Kidney (tissue), 14 donors: ENCODE data around the gene PPM1H. TPM values are rescaled to one million over a fixed set of nuclear protein-coding genes. Genes with fewer than 3 reads are reported as not detected.
A peak's percentile ranks its signal among the peaks of the same experiment; 100 is the strongest.

ENCODE experiments used
- DNase-seq, 5 donors: peaks; one replicate each; pipeline ENCODE4 v3.0.0-alpha.2; 2013 to 2020
- FAIRE-seq: peaks from 2 replicates; lab custom pipeline; 2012; peaks lifted over from hg19 to GRCh38; lab: Jason Lieb, UNC
- H3K27ac ChIP-seq, 2 donors: one replicate each; pipeline ENCODE4 v1.7.0; 2013; ENCODE audit warnings: low read depth in 2 of 2, low read length in 2 of 2, inconsistent platforms in 1 of 2
- H3K27me3 ChIP-seq: one replicate; pipeline ENCODE4 v1.7.1; 2013; ENCODE audit warnings: low read length, inconsistent platforms; ENCODE audit not compliant: control insufficient read depth, insufficient read depth
- H3K36me3 ChIP-seq, 3 donors: one replicate each; pipeline versions ENCODE4 v1.7.0 to v1.7.1; 2013; ENCODE audit warnings: low read length in 3 of 3, control low read depth in 1 of 3, inconsistent platforms in 1 of 3; ENCODE audit not compliant: insufficient read depth in 3 of 3, control insufficient read depth in 2 of 3
- H3K4me1 ChIP-seq, 3 donors: one replicate each; pipeline versions ENCODE4 v1.7.0 to v1.7.1; 2013; ENCODE audit warnings: low read length in 3 of 3, inconsistent platforms in 1 of 3, low read depth in 1 of 3; ENCODE audit not compliant: control insufficient read depth in 2 of 3, insufficient read depth in 2 of 3
- H3K4me3 ChIP-seq, 3 donors: one replicate each; pipeline versions ENCODE4 v1.7.0 to v1.8.1; 2013; ENCODE audit warnings: low read length in 3 of 3, control low read depth in 1 of 3, inconsistent platforms in 1 of 3
- H3K9ac ChIP-seq, 3 donors: one replicate each; pipeline versions ENCODE4 v1.7.0 to v1.7.1; 2013; ENCODE audit warnings: low read length in 3 of 3, control low read depth in 1 of 3, inconsistent platforms in 1 of 3
- H3K9me3 ChIP-seq, 3 donors: one replicate each; pipeline versions ENCODE4 v1.7.0 to v1.7.1; 2013; ENCODE audit warnings: low read length in 3 of 3, control low read depth in 1 of 3, inconsistent platforms in 1 of 3; ENCODE audit not compliant: control insufficient read depth in 2 of 3, insufficient read depth in 1 of 3
- CTCF ChIP-seq: IDR thresholded peaks from 3 replicates; pipeline ENCODE4 v1.5.1; 2012; ENCODE audit warnings: mild to moderate bottlenecking, moderate library complexity, borderline replicate concordance; ENCODE audit not compliant: insufficient read depth; ENCODE audit errors: extremely low read depth
- intact Hi-C: fragments of 100-400 bp; cut with DNase I; formaldehyde crosslinking; loops from one replicate; pipeline ENCODE4 v1.11.1; 2022
- polyA plus RNA-seq: library from polyadenylated mRNA; stranded (reverse); fragments of 350-450 nt; fragmentation: Illumina TruSeq; extraction: RNeasy Lipid Tissue Mini Kit (QIAGEN cat#74804); gene quantifications from one replicate; pipeline ENCODE4 v1.2.3, GENCODE V29; 2014; ENCODE audit warnings: low read depth, low replicate concordance; ENCODE audit not compliant: insufficient read depth
- total RNA-seq: library from RNA; stranded (reverse); fragmentation: NEBNext Ultra II Directional; extraction: Animal tissue kit (Norgen Biotek cat#: 25700); gene quantifications from one replicate; pipeline ENCODE4 v1.2.1, GENCODE V29; 2021
- donor health status: control.
- donor health status: control.
- donor health status: control.
- donor health status: control.
- donor health status: control.
- donor health status: DM: yes; HTN: yes; CAD: no.
- donor health status: Normal renal cell carcinoma (clear cell type).

Gene PPM1H
- total and polyA plus RNA-seq, 2 donors from 2014 or later = 8.7 to 25.0 TPM

- DNase-seq = no peak
- intact Hi-C loops = no loop called here
- Histone ChIP-seq H3K9ac (no peak overlapping the region), H3K27me3 (no peaks in the 10 kb centered on the region), H3K4me1 (peaks cover 0 to 2% (median 0%) of the 10 kb centered on the region in 3 donors), H3K4me3 (no peak overlapping the region), H3K27ac (no peak overlapping the region), H3K36me3 (peaks cover 0 to 8% (median 0%) of the 10 kb centered on the region in 3 donors), H3K9me3 (no peaks in the 10 kb centered on the region)
- no peak for TF ChIP-seq CTCF
- no peak for FAIRE-seq
Observed at GRCh38 chr12:62651138-62651537, 283.8 kb downstream of the PPM1H start.

- H3K4me3 ChIP-seq = no peak overlapping the region
- H3K9me3 ChIP-seq = no peaks in the 10 kb centered on the region
- H3K9ac ChIP-seq = no peak overlapping the region
- no peak overlapping the region for H3K27ac ChIP-seq
- no peak for TF ChIP-seq CTCF
- H3K36me3 ChIP-seq = peaks cover 0 to 8% (median 0%) of the 10 kb centered on the region in 3 donors
- DNase-seq = peak in 1 of 5 donors; percentile 52
- intact Hi-C loops = no loop called here
- FAIRE-seq = no peak
- H3K4me1 ChIP-seq = no peaks in the 10 kb centered on the region
- H3K27me3 ChIP-seq = no peaks in the 10 kb centered on the region
Observed at GRCh38 chr12:62649412-62650138, 285.4 kb downstream of the PPM1H start.

- Histone ChIP-seq H3K4me1 (no peaks in the 10 kb centered on the region), H3K27ac (peak overlapping the region in 1 of 2 donors; percentile 24), H3K9ac (no peak overlapping the region), H3K27me3 (no peaks in the 10 kb centered on the region), H3K36me3 (peaks cover 0 to 8% (median 0%) of the 10 kb centered on the region in 3 donors), H3K9me3 (no peaks in the 10 kb centered on the region), H3K4me3 (no peak overlapping the region)
- no peak for TF ChIP-seq CTCF
- peak in 1 of 5 donors; percentile 91 for DNase-seq
- FAIRE-seq = no peak
- intact Hi-C loops = no loop called here
Observed at GRCh38 chr12:62647586-62647985, 287.4 kb downstream of the PPM1H start.
